DMS 273 (cell line): ENCODE measurements around the gene FBF1.

ENCODE experiments used
- DNase-seq: peaks from one replicate; lab custom pipeline; 2025; ENCODE audit not compliant: unreplicated experiment; lab: John Stamatoyannopoulos, UW

FBF1 gene

DNA sequence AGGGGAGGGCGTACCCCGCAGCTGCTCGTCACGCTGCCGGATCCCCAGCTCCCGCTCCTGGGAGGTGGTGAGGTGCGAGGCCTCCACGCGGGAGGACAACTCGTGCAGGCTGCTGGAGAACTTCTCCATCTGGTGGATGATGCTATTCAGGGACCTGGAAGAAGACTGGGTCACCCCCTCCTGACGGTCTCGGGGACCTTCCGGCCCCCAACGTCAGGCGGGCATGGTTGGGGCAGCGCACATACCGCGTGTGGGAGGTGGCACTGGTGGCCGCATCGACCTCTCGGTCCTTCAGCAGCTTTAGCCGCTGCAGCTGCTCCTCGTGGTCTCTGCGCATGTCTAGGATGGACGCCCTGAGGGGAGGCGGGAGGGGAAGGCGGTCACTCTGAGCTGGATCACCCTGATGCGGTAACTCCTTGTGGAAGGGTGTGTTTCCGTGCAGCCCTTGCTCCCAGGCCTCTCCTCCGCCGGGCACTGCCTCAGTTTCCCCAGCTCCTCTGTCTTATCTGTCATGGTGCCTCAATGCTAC lies 22.9 kb downstream of the FBF1 start:
- DNase-seq: no peak

GRCh38 chr17:75917141-75917916 lies 23.5 kb downstream of the FBF1 start:
- peak; percentile 31 for DNase-seq

- DNase-seq: no peak
These were observed 25.6 kb downstream of the FBF1 start for GRCh38 chr17:75915268-75915667.

DNA sequence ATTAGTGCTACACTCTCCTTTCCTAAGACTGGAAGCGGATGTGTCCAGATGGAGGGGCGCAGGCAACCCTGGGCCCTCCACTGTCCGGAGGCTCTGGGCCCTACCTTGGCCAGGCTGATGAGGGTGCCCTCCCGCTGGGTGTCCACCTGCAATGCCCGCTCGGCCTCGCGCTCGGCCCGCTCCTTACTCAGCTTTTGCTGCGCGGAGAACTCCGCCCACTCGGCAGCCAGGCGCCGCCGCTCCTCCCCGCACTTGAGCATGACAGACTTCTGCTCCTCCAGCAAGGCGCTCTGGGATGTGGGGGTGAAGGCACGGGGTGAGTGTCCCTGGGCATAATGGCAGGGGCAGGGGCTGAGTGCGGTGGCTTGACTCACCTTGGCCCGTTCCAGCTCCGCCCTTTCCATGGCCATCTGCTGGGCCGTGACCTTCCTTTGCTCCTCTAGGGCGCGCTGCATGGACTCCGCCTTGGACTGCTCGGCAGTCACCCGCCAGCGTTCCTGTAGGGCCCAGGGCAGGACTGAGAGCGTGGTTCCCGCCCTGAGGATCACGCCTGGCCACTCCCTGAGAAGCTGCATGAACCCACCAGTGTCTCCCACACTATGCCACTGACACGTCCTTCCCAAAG lies 26.1 kb downstream of the FBF1 start:
- no peak for DNase-seq

DNA sequence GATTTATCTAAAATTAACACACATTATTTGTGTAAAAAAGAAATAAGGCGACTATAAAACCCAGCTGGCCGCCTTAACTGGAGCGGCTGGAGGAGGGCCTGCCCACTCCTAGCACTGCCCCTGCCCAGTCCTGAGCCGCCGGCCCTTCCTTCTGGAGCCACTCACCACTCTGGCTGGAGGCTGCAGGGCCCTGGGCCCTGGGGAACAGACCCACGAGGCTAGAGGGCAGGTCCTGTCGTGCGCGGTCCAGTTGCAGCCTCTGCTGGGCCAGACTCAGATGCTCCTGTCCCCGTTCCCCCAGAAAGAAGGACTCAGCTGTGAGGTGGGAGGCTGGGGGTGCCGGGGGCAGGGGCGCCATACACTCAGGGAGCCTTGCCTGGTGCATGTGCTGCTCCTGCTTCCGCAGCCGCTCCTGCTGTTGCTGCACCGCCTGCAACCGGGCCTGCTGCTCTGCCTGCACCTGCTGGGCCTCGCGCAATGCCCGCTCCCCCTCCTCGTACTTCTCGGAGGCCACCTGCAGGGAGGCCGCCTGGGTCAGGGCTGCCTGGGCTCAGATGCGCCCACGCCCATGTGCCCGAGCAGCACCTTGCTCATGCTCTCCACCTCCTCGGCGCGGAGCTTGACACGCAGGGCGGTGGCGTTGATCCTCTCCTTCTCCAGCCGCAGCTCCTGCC lies 27.2 kb downstream of the FBF1 start:
- no peak for DNase-seq

DNA sequence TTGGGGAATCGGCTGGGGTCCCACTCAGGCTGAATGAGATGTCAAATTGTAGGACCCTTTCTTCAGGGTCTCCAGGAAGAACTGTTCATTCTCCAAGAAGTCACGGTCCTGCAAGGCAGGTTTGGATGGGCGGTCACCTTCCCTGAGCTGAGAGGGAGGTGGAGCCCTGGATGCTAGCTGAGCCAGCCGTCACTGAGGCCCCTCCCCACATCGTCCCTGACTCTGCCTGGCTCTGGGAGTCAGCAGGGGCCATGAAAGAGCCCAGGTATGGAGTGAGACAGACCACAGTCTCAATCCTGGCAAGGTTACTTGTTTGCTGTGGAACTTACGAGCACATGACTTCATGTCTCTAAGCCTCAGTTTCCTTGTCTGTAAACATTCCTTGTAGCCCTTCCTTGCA lies 30.1 kb downstream of the FBF1 start:
- no peak for DNase-seq

DNA sequence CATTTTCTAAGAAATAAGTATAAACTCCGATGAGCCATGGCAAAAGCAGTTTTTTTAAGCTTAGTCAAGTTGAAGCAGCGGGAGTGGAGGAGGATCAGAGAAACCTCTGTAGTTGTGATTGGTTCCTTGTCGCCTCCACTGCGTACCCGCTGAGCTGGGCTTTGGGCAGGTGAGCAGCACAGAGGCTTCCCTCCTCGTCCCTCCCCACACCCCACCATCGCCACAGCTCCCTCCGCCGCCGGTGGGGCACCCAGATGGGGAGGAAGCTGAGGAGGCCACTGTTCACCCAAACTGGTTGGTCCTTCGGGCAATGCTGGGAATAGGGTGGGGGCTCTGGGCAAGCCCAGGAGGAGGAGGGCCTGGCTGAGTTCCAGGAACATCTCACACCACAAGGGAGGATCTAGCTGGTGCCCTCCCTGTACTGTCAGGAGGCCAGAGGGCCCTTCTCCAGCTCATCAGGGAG lies 31.0 kb downstream of the FBF1 start:
- peak; percentile 78 for DNase-seq

- DNase-seq: peak; percentile 62
These were observed 31.6 kb downstream of the FBF1 start for GRCh38 chr17:75909051-75909811.

DNA sequence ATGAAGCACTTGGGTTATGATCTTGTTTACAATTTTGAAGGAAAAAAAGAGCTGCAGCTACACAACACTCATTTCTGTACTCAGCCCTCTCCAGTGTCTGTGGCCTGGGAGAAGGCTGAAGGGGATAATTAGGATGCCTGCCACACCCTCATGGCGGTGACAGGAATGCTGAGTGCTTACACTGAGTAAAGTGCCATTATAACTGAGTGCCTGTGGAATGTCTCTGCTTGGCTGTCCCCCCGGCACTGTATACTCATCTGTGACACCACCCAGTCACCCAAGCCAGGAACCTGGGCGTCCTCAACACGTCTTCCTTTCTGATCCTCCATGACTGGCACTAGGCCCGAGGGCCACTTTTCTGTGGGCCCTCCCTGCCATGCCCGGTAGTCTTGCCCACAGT lies 32.6 kb downstream of the FBF1 start:
- no peak for DNase-seq

- DNase-seq: no peak
These were observed 34.5 kb downstream of the FBF1 start for GRCh38 chr17:75906143-75906884.

DNA sequence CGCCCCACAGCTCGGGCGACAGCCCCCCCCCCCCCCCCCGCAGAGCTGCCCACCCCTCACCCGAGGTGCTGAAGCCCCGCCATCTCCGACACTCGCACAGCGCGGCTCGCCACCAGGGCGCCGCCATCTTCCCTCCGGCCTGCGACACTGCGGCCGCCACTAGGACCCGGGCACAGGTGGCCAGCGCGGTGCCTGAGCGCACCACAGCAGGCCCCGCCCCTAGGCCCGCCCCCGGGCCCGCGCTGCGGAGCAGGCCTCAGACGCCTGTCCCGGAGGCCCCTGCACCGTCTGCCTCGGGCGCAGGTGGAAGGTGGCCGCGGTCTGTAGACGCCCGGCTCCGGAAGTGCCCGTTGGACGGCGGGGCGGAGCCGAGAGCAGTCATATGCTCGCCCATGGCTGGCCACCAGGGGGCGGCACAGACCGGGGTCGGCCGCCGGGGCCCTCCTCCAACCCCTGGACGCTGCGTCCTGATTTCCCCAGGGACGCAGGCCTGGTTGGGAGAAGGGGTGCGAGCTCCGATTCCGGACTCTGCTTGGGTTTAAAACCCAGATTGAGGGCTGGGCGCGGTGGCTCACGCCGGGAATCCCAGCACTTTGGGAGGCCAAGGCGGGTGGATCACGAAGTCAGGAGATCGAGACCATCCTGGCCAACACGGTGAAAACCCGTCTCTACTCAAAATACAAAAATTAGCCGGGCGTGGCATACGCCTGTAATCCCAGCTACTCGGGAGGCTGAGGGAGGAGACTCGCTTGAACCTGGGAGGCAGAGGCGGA lies 35.9 kb downstream of the FBF1 start, which contains the start of gene MRPL38:
Gene MRPL38 (minus strand): TSS at position 136 of the 773 bp plus-strand sequence. CDS start 9 bp downstream, at position 127.
- DNase-seq: peak; percentile 98

- no peak for DNase-seq
These were observed 38.4 kb downstream of the FBF1 start for GRCh38 chr17:75902406-75902805.

- DNase-seq: no peak
These were observed 39.1 kb downstream of the FBF1 start for GRCh38 chr17:75901727-75902126.

- DNase-seq: no peak
These were observed 39.9 kb downstream of the FBF1 start for GRCh38 chr17:75900691-75901533.

DNA sequence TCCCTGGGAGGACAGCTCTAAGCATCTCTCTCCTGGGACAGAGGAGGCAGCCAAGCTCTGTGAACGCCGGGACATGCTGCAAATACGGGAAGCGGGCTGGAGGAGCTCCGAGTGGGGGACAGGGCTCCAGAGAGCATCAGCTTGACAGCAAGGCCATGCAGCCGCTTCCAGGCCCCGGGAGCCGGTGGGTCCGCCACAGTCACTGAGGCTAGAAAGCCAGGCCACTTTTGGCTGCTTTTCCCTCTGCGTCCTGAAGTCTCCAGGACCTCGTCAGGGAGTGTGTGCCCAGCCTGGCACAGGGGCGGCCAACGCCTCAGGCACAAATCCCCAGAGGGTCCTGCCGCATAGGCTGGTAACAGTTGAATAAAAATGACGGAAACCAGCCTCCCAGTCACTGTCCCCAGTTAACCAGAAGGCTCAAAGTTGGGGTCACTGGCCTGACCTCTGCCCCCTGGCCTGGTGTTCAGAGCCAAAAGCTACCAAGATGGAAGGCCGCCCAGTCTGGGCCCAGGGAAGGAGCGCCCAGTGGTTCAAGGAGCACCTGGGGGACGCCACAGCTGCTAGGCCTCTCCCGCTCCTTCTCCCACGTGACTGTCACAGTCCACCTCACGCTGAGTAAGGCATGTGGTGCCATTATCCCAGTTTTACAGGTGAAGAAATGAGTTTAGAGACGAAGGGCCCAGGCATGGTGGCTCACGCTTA lies 40.9 kb downstream of the FBF1 start:
- DNase-seq: no peak

DNA sequence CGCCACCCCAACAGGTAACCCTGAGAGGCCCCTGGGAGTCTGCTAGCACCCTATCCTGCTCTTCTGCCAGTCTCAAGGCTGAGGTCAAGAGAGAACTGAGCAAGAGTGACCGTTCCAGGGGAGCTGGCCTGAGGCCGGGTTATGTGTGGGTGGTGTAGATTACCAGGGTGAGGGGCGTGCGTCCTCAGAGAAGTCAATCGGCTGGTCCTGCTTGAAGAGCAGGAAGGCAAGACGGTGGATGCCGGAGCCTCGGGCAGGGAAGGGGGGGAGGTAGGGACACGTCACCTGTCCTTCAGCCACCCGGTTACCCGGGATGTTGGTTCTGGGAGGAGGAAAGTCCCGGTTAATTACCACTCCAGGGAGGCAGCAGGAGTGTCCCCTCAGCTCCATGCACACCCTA lies 41.5 kb downstream of the FBF1 start:
- no peak for DNase-seq

GRCh38 chr17:75898791-75899190 lies 42.1 kb downstream of the FBF1 start:
- no peak for DNase-seq

DNA sequence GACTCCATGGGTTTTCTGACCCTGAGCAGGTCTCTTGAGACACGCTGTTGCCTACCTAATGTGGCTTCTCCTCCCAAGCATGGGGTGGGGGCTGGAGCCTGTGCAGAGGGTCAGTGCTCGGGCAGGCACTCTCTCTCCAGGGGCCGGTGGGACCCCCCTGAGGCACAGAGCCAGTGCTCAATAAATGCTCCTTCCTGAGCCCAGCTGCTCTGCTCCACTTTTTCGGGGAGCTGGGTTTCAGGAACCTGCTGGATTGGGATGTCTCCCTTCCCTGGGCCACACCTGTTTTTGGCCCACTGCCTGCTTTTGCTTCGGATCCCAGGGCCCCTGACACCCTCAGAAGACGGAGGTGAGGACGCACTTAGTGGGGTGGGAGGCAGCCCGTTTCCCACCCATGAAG lies 42.8 kb downstream of the FBF1 start:
- no peak for DNase-seq
